Stimulated activated CD4-positive, alpha-beta T cell treated with anti-CD3 and anti-CD28 coated beads, Interleukin-2, amount 100 ng/mL, for 48 hours (primary cell): Measurements from ENCODE around the gene ADAP1.
A peak's percentile ranks its signal among the peaks of the same experiment; 100 is the strongest.
"Not testable (repeated sequence)": the region's sequence is repeated elsewhere in the genome, so short reads cannot be mapped to it uniquely, and the experiment has no call there.

Source experiments
- DNase-seq, 2 donors: peaks; one replicate each; pipeline ENCODE4 v3.0.0-alpha.2; 2020

Gene ADAP1

GRCh38 chr7:935874-936385 is 18.6 kb downstream of the ADAP1 start:
- no peak for DNase-seq

DNA sequence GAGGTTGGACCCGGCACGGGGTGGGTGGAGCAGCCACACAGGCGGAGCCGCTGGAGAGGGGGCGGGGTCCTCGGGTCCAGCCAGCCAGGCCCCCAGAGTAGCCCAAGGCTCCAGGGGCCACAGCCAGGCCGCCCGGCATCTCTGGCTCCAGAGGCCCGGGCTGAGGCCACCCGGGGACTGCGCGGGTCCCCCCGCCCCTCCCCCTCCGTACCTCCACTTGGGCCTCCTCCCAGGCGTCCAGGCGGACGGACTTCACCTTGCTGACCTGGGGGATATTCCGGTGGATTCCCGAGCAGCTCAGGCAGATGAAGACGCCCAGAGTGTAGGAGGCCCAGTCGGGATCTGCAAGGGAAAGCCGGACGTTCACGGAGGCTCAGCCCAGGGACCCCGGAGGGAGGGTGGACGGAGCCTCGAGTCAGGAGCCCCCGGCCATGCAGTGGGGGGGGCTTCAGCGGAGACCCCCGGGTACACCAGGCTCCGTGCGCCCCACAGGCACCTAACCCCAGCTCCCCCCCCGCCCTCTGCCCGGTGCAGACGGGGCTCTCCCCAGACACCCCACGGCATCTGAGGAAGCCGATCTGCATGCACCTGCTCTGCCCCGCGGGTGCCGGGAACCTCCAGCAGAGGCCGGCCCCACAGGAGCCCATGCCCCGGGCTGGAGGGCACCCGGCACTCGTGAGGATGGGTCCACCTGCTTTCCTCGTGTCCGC is 19.2 kb downstream of the ADAP1 start:
- DNase-seq: no peak

DNA sequence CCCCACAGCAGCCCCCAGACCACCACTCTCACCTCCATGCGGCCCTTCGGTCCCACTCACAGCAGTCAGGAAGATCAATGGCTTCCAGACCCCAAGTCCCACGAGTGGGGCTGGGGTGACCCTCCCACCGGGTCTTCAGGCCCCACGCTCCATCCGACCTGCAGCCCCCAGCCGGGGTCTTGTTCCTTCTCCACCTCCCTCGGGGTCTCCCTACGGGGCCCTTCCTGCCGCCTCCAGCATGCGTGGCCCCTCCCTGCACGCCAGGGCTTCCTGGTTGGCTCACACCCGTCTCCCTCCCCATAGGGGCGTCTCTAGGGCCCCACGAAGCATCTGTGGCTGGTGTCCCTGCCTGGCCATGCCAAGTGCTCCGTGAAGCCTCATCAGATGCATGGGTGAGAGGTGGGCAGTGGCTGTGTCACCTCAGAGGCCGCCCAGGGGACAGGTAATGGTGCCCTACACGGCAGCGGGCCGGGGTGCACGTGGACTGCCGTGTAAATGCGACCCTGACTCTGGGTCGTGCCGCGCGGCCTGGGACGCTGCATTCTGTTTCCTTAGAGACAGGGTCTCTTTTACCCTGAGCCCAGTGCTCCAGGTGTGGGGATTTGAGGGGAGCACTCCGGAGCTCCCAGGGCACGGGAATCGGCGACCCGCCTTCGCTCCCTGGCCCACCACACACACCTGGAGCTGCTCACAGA is 19.9 kb downstream of the ADAP1 start:
- DNase-seq: no peak

- DNase-seq: no peak
These were observed 21.9 kb downstream of the ADAP1 start for GRCh38 chr7:932651-932975.

- no peak for DNase-seq
These were observed 22.4 kb downstream of the ADAP1 start for GRCh38 chr7:931871-932650.

- DNase-seq: no peak
These were observed 23.3 kb downstream of the ADAP1 start for GRCh38 chr7:930975-931758.

GRCh38 chr7:929311-929711 is 25.2 kb downstream of the ADAP1 start:
- DNase-seq: no peak

- DNase-seq: no peak
These were observed 27.3 kb downstream of the ADAP1 start for GRCh38 chr7:927031-927671.

GRCh38 chr7:926061-927030 is 28.1 kb downstream of the ADAP1 start:
- DNase-seq: no peak

DNA sequence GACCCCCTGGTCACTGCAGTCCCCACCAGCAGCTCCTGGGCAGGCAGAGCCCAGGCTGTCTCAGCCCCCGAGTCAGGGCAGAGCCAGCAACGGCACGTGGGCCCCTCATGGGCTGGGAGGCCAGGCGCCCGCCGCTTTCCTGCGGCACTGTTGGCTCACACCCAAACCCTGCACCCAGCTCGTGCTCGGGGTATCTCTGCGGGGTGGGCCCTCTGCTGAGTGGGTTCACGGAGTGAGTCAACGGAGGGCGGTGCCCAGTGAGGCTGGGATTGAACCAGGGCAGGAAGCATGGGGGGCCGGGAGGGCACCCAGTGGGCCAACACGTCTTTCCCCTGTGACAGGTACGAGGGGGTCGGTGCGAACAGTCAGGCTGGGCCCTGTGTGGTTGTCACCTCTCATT is 28.9 kb downstream of the ADAP1 start:
- no peak for DNase-seq

- DNase-seq: peak; percentile 50 to 53
These were observed 29.8 kb downstream of the ADAP1 start for GRCh38 chr7:924541-925231.

DNA sequence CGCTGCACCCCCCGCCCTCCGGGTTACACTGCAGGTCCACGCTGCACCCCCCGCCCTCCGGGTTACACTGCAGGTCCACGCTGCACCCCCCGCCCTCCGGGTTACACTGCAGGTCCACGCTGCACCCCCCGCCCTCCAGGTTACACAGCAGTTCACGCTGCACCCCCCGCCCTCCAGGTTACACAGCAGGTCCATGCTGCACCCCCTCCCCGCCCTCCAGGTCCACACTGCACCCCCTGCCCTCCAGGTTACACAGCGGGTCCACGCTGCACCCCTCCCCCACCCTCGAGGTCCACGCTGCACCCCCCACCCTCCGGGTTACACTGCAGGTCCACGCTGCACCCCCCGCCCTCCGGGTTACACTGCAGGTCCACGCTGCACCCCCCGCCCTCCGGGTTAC is 30.4 kb downstream of the ADAP1 start:
- not testable (repeated sequence) for DNase-seq

DNA sequence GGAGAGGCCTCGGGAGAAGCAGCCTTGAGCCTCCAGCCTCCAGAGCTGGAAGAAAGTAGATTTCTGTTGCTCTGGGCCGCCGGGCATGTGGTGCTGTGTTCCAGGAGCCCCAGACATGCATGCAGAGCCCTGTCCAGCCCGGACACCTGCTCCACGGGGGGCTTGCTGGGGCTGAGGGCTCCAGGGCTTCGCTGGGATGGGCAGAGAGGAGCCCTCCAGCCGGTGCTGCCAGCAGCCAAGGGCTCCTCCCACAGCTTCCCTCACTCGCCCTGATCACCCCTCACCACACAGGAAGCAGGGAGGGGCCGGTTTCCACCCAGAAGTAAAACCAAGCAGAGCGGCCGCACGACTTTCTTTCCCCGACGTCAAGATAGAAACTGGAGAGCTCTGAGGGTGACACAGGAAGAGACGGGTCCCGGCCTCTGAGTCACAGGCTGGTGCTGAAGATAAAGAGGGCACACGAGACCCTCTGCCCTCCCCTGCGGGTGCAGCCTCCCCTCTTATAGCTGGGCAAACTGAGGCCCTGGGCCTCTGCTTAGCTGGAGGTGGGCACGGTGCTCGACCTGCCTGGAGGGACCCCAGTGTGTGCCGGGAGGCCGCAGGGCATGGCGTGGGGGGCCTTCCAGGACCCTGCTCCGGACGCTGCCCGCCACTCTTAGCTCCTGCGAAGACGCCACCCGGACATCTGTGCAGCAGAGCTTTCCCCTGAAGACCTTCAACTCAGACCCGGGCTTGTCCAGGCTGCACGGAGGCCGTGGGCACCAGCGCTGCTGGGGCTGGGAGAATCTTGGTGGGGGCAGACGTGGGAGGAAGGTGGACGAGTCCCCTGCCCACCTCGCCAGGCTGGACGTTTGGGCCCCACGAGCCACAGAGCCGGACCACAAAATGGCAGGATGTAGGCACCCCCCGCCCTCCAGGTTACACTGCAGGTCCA is 31.1 kb downstream of the ADAP1 start:
- peak; percentile 84 to 88 for DNase-seq

GRCh38 chr7:922334-923107 is 32.0 kb downstream of the ADAP1 start:
- no peak for DNase-seq

DNA sequence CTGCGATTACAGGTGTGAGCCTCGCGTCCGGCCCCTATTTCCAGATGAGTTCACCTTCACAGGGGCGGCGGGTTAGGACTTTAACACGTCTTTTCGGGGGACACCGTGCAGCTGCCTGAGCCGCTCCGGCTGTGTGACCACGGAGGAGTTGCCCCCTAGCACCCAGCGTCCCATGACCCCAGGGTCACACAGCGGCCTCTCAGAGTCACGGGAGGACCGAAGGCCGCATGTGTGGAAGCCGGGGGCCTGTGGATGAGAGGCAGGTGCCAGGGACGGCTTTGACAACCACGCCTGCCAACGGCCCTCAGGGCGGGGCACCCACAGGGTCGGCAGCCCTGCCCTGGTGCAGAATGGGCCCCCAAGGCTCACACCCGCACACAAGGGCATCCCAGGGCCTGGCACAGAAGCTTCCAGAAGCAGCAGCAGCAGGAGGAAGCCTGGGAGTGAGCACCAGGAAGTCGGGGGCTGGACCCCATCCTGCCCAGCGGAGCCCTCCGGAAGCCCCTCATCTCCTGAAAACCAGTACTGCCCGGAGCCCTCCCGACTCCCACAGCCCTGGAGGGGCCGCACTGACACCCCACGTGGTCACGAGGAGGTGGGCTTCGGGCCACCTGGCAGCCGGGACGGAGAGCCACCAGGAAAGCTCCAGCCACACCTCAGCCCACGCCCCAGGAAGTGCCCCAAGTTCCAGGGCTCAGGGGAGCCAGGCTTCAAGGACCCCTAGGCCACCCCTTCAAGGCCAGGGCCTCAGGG is 32.7 kb downstream of the ADAP1 start:
- DNase-seq: no peak

GRCh38 chr7:921071-921461 is 33.4 kb downstream of the ADAP1 start:
- no peak for DNase-seq

DNA sequence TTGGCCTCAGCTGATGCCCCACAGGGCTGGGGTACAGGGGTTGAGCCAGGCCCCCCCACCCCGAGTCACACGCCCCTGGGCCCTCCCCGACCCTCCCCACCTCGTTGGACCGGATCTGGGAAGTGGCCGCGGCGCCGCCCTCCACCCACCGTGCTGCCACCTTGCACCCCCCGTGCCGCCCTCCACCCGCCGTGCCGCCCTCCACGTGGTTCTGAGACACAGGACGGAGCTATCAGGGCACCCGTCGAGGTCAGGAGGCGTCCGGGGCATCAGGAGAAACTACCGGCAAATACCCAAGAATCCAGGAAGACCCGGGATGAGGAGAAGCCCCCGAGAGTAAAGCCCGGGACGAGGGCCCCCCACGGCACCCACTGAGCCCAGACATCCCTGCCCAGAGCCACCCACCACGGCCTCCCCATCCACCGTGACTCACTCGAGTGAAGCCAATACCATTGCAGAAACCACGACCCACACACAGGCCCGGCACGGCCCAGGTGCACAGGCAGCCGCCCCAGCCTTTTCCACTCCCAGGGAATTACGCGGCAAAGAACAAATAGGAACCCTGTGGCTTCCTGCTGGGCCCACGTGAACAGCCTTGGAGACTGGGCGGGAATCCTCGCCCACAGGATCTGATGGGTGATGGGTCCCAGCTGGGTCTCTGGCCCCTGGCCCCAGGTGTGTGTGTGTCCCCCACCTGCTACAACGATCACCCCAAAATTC is 34.0 kb downstream of the ADAP1 start:
- no peak for DNase-seq
